OCI-LY3 (cell line): ENCODE measurements around the gene MCM5.

Experiments
- H2AFZ ChIP-seq: fragments of 200-600, 300-600 bp; shearing (Covaris generic); 2 replicates; pipeline ENCODE4 v1.6.0; 2014; ENCODE audit warnings: antibody characterized with exemption, low read depth, low read length
- H3K27ac ChIP-seq: fragments of 200-600, 300-600 bp; sonication (generic); 2 replicates; pipeline ENCODE4 v1.5.1; 2014; ENCODE audit warnings: mild to moderate bottlenecking, low read length, moderate library complexity, mixed read lengths
- H3K27me3 ChIP-seq: fragments of 200-600, 300-600 bp; sonication (generic); 2 replicates; pipeline ENCODE4 v1.6.1; 2014; ENCODE audit warnings: low read depth, low read length, mixed read lengths
- H3K36me3 ChIP-seq: fragments of 200-600, 300-600 bp; sonication (generic); replicated peaks from 2 replicates; pipeline ENCODE3; 2014; ENCODE audit warnings: low read depth, low read length, mixed read lengths
- H3K4me1 ChIP-seq: fragments of 300-600, 200-600 bp; sonication (generic); 2 replicates; pipeline ENCODE4 v1.6.1; 2014; ENCODE audit warnings: low read length, mixed read lengths
- H3K4me2 ChIP-seq: fragments of 200-600, 300-600 bp; sonication (generic); 2 replicates; pipeline ENCODE4 v1.6.1; 2014; ENCODE audit warnings: low read length, mixed read lengths
- H3K4me3 ChIP-seq: fragments of 300-600, 200-600 bp; sonication (generic); 2 replicates; pipeline ENCODE4 v1.5.1; 2014; ENCODE audit warnings: antibody characterized with exemption, mild to moderate bottlenecking, low read length, moderate library complexity
- H3K79me2 ChIP-seq: fragments of 300-600, 200-600 bp; shearing (Covaris generic); 2 replicates; pipeline ENCODE4 v1.6.1; 2014; ENCODE audit warnings: mild to moderate bottlenecking, low read length, mixed read lengths
- H3K9ac ChIP-seq: fragments of 300-600, 200-600 bp; shearing (Covaris generic); 2 replicates; pipeline ENCODE4 v1.6.0; 2014; ENCODE audit warnings: mild to moderate bottlenecking, low read length, moderate library complexity
- H3K9me3 ChIP-seq: fragments of 200-600, 300-600 bp; shearing (Covaris generic); 2 replicates; pipeline ENCODE4 v1.6.1; 2014; ENCODE audit warnings: low read length, mixed read lengths; ENCODE audit not compliant: insufficient read depth
- H4K20me1 ChIP-seq: fragments of 200-600, 300-600 bp; sonication (generic); 2 replicates; pipeline ENCODE4 v1.6.1; 2016; ENCODE audit warnings: low read length, mixed read lengths; ENCODE audit not compliant: insufficient read depth
- EZH2phosphoT487 ChIP-seq: fragments of 200-600 bp; shearing (Covaris generic); IDR thresholded peaks from 2 replicates; pipeline ENCODE4 v1.6.1; 2018; ENCODE audit warnings: antibody characterized with exemption, mixed run types, low read depth
- TF ChIP-seq, protein P1 (sequence below): fragments of 200-600, 300-600 bp; sonication (generic); IDR thresholded peaks from 2 replicates; pipeline ENCODE4 v1.5.1; 2014; ENCODE audit warnings: antibody characterized with exemption, low read length, low read depth

MCM5 gene

DNA sequence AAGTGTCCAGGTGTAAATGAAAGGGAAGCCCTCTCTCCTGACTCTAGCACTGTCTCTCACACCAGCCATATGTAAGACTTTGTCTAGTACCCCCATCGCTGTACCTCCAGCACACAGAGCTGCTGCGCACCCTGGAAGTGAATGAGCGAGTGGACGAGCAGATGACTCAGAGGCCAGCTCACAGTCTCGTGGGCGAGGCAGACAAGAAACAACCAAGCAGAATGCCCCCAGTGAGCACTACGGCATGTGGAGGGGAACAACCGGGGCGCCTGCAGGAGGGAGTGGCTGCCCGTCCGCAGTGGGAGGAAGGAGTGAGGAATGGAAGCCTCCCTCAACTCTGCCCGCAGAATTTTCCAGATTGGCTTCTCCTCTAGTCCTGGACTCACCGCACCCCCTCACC is 46.4 kb downstream of the MCM5 start:
- TF ChIP-seq, protein P1, sequence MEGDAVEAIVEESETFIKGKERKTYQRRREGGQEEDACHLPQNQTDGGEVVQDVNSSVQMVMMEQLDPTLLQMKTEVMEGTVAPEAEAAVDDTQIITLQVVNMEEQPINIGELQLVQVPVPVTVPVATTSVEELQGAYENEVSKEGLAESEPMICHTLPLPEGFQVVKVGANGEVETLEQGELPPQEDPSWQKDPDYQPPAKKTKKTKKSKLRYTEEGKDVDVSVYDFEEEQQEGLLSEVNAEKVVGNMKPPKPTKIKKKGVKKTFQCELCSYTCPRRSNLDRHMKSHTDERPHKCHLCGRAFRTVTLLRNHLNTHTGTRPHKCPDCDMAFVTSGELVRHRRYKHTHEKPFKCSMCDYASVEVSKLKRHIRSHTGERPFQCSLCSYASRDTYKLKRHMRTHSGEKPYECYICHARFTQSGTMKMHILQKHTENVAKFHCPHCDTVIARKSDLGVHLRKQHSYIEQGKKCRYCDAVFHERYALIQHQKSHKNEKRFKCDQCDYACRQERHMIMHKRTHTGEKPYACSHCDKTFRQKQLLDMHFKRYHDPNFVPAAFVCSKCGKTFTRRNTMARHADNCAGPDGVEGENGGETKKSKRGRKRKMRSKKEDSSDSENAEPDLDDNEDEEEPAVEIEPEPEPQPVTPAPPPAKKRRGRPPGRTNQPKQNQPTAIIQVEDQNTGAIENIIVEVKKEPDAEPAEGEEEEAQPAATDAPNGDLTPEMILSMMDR = no peak
- TF ChIP-seq EZH2phosphoT487 = no peak
- H3K27ac ChIP-seq = no peak overlapping the region
- H3K9ac ChIP-seq = no peak overlapping the region
- no peaks in the 10 kb centered on the region for H3K4me1 ChIP-seq
- no peaks in the 10 kb centered on the region for H3K9me3 ChIP-seq
- H2AFZ ChIP-seq = no peak overlapping the region
- H3K4me2 ChIP-seq = no peak overlapping the region
- H3K36me3 ChIP-seq = peaks cover 48% of the 10 kb centered on the region
- no peak overlapping the region for H3K4me3 ChIP-seq
- no peaks in the 10 kb centered on the region for H3K79me2 ChIP-seq
- no peaks in the 10 kb centered on the region for H3K27me3 ChIP-seq
- H4K20me1 ChIP-seq = peaks cover 27% of the 10 kb centered on the region

DNA sequence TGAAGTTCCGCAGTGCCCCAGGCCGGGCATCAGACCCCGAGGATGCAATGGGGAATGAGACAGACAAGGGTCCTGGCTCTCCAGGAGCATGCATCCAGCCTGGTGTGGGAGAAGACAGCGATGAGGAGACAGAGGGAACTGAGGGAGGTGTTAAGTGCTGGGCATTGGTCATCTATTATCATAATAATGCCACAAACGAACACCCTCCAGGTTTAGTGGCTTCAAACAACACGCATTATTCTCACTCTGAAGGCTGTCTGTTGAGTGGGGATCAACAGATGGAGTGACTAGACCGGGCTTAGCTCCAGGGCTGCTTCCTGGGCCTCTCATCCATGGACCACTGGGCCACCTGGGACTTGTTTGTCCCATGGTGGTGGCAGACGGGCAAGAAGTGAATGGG is 48.6 kb downstream of the MCM5 start:
- no peaks in the 10 kb centered on the region for H3K4me1 ChIP-seq
- H2AFZ ChIP-seq = no peak overlapping the region
- H3K27ac ChIP-seq = no peak overlapping the region
- H3K9ac ChIP-seq = no peak overlapping the region
- H3K4me3 ChIP-seq = no peak overlapping the region
- H3K9me3 ChIP-seq = no peaks in the 10 kb centered on the region
- H3K27me3 ChIP-seq = no peaks in the 10 kb centered on the region
- H3K36me3 ChIP-seq = peaks cover 43% of the 10 kb centered on the region
- H3K4me2 ChIP-seq = no peak overlapping the region
- no peak for TF ChIP-seq EZH2phosphoT487
- H3K79me2 ChIP-seq = no peaks in the 10 kb centered on the region
- H4K20me1 ChIP-seq = peaks cover 20% of the 10 kb centered on the region

DNA sequence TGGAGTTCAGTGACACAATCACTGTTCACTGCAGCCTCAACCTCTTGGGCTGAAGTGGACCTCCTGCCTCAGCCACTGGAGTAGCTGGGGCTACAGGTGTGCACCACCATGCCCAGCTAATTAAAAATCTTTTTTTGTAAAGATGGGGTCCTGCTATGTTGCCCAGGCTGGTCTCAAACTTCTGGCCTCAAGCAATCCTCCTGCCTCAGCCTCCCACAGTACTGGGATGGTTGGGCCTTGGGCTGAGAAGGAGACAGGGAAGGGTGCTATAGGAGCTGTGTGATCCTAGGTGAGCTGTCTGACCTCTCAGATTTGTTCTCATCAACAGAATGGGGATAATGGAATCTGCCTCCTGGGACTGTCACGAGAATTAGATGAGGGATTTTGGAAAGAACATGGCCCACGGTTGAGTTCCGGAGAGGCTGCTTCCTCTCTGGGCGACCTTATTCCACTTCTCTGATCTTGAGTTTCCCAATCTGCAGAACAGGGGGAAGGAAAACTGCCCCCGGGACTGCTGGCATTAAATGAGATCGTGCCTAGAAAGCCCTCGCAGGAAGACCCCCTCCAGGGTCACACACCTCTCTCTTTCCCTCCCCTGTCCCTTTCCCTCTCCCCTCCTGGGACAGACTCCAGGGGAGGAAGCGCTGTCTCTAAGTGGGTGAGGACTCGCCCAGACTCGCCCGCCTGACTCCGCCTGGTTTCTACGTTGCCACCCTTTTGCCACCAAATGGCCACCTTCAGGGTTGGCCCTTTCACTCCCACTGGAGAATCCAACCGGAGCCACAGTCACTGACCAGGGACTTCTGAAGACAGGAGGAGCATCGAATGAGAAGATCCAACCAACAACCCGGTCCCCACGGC is 50.1 kb downstream of the MCM5 start:
- Histone ChIP-seq H3K79me2 (no peaks in the 10 kb centered on the region), H4K20me1 (peaks cover 11% of the 10 kb centered on the region), H3K9ac (no peak overlapping the region), H3K27ac (no peak overlapping the region), H3K9me3 (no peaks in the 10 kb centered on the region), H3K4me2 (no peak overlapping the region), H3K36me3 (peaks cover 42% of the 10 kb centered on the region), H3K4me3 (no peak overlapping the region), H2AFZ (no peak overlapping the region), H3K27me3 (no peaks in the 10 kb centered on the region), H3K4me1 (no peaks in the 10 kb centered on the region)
- TF ChIP-seq, protein P1 = no peak
- TF ChIP-seq EZH2phosphoT487 = no peak

DNA sequence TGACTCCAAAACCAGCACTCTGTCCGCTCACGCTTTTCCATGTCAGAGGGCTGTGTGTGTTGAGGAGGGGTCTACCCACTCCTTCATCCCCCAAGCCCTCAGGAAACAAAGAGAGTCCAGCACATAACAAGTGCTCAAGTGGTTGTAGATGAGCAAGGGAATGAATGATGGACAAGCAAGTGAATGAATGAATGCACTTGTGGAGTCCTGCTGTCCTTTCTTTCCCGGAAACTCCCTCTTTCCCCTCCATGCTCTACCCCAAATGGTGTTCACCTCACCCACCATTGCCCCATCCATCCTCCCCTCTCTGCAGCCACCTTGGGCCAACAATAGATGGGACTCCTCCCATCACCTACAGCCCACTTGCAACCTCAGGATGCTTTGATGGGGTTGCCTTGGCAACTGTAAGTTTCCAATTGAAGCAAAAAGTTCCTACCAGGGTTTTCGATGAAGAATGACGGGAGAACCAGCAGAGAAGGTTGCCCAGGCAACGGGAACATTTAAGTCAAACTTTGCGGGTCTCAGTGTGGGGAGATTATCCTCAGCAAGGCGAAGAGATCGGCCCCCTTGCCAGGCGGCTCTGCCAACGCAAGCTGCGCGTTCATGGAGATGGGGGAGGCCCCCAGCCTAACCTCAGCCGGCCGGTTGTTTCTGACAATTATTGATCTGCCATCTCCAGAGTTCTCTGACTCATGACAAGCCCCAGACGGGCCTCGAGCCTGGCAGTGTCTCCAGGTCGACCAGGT is 51.1 kb downstream of the MCM5 start:
- Histone ChIP-seq H3K9ac (no peak overlapping the region), H3K27ac (no peak overlapping the region), H4K20me1 (peaks cover 6% of the 10 kb centered on the region), H3K4me1 (no peaks in the 10 kb centered on the region), H3K4me3 (no peak overlapping the region), H3K79me2 (no peaks in the 10 kb centered on the region), H3K27me3 (no peaks in the 10 kb centered on the region), H2AFZ (no peak overlapping the region), H3K4me2 (no peak overlapping the region), H3K9me3 (no peaks in the 10 kb centered on the region), H3K36me3 (peaks cover 38% of the 10 kb centered on the region)
- TF ChIP-seq, protein P1 = no peak
- no peak for TF ChIP-seq EZH2phosphoT487
